ENCODE measurements around the gene FRMD5.

Gene FRMD5

DNA sequence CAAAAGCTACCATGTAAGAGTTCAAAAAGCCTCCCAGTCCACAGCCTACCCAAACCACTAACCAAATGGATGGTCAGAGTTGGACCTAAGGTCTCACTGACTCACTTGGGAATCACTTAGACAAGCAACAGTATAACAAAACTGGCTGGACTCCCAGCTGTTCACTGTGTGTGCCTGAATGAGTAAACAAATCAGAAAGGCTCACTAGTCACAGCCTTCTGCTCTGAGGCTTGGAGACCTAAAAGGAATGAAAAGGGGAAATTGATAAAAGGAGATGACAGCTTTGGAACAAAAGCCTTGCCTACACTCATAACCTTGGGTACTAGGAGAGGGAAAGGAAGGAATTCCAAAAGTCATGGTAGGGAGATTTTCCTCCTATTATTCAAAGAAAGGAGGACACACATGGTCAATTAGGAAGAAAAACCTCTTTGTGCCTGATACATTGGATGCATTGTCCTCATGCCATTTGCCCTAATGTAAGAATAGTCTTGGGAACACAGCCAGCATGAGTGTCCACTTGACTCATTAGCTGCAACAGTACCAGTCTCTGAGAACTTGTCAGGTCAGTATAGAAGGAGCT lies 92.3 kb downstream of the FRMD5 start:
- H3K4me1 ChIP-seq (ENCODE audit: insufficient read depth, low read length) = no peaks in the 10 kb centered on the region
- no peak overlapping the region for H3K4me2 ChIP-seq (ENCODE audit: insufficient read depth, low read length)
- no peak overlapping the region for H2AFZ ChIP-seq (ENCODE audit: low read depth, low read length)
- H3K27ac ChIP-seq (ENCODE audit: low read length) = no peak overlapping the region
- H3K79me2 ChIP-seq (ENCODE audit: insufficient read depth, low read length) = no peaks in the 10 kb centered on the region
- H3K9me3 ChIP-seq (ENCODE audit: insufficient read depth, low read length, severe bottlenecking) = no peaks in the 10 kb centered on the region
- no peak overlapping the region for H3K9ac ChIP-seq (ENCODE audit: low read depth, low read length)
- H3K36me3 ChIP-seq (ENCODE audit: insufficient read depth, low read length) = no peaks in the 10 kb centered on the region
- TF ChIP-seq EZH2 (IDR thresholded peaks at IDR 0.05; ENCODE audit: borderline replicate concordance, low read depth, low read length, severe bottlenecking) = no peak
- TF ChIP-seq, protein P1, sequence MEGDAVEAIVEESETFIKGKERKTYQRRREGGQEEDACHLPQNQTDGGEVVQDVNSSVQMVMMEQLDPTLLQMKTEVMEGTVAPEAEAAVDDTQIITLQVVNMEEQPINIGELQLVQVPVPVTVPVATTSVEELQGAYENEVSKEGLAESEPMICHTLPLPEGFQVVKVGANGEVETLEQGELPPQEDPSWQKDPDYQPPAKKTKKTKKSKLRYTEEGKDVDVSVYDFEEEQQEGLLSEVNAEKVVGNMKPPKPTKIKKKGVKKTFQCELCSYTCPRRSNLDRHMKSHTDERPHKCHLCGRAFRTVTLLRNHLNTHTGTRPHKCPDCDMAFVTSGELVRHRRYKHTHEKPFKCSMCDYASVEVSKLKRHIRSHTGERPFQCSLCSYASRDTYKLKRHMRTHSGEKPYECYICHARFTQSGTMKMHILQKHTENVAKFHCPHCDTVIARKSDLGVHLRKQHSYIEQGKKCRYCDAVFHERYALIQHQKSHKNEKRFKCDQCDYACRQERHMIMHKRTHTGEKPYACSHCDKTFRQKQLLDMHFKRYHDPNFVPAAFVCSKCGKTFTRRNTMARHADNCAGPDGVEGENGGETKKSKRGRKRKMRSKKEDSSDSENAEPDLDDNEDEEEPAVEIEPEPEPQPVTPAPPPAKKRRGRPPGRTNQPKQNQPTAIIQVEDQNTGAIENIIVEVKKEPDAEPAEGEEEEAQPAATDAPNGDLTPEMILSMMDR (IDR thresholded peaks at IDR 0.05; ENCODE audit: borderline replicate concordance, extremely low read depth, low read length, poor library complexity, severe bottlenecking) = no peak
- H4K20me1 ChIP-seq (ENCODE audit: insufficient read depth, low read length) = no peaks in the 10 kb centered on the region
- ATAC-seq (ENCODE audit: insufficient read depth, low read depth) = no peak
- H3K27me3 ChIP-seq (ENCODE audit: insufficient read depth, low read length, poor library complexity) = peaks cover 9% of the 10 kb centered on the region
- no peak for DNase-seq
- H3K4me3 ChIP-seq (ENCODE audit: low read depth in 1 of 2, low read length in 2 of 2) = no peak overlapping the region

DNA sequence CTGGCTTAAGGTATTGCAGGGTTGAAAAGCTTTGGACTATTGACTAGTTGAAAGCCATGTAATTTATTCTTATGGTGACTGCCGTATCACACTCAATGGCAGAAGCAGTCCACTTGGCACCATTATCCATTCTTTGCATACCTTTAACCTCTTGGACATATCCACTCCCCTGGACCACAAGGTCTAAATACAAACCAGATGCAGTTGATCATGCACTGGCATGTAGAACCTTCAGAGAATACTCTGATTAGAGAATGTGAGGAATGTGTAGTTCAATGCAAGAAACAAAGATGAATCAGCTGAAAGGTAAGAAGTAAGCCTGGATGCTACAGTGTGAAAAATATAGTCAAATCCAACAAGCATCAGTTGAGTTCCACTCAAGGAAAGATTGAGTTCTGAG lies 93.1 kb downstream of the FRMD5 start:
- no peak for DNase-seq
- Histone ChIP-seq H3K4me1 (ENCODE audit: insufficient read depth, low read length) (no peaks in the 10 kb centered on the region), H3K27me3 (ENCODE audit: insufficient read depth, low read length, poor library complexity) (peaks cover 12% of the 10 kb centered on the region), H2AFZ (ENCODE audit: low read depth, low read length) (no peak overlapping the region), H4K20me1 (ENCODE audit: insufficient read depth, low read length) (no peaks in the 10 kb centered on the region), H3K9me3 (ENCODE audit: insufficient read depth, low read length, severe bottlenecking) (no peaks in the 10 kb centered on the region), H3K4me3 (ENCODE audit: low read depth in 1 of 2, low read length in 2 of 2) (no peak overlapping the region), H3K36me3 (ENCODE audit: insufficient read depth, low read length) (no peaks in the 10 kb centered on the region), H3K4me2 (ENCODE audit: insufficient read depth, low read length) (no peak overlapping the region), H3K9ac (ENCODE audit: low read depth, low read length) (no peak overlapping the region), H3K79me2 (ENCODE audit: insufficient read depth, low read length) (no peaks in the 10 kb centered on the region), H3K27ac (ENCODE audit: low read length) (no peak overlapping the region)
- no peak for ATAC-seq (ENCODE audit: insufficient read depth, low read depth)
- TF ChIP-seq, protein P1 (IDR thresholded peaks at IDR 0.05; ENCODE audit: borderline replicate concordance, extremely low read depth, low read length, poor library complexity, severe bottlenecking) = no peak
- no peak for TF ChIP-seq EZH2 (IDR thresholded peaks at IDR 0.05; ENCODE audit: borderline replicate concordance, low read depth, low read length, severe bottlenecking)

DNA sequence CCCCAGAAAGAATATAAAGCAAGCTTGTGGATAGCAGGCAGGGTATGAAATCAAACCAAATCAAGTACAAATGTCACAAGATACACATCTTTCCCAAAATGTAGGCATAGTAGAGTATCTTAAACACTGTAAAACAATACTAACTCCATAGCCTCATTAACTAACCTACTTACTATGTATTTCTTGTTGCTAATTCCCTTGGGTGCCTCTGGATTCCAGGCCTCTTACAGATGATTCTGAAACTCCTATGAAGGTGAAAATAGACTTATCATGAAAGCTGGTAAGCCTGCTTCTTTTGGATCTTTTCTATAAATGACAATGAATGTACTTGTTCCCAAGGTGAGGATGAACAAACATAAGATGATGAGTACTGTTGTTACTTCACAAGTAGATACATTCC lies 93.8 kb downstream of the FRMD5 start:
- Histone ChIP-seq H3K4me1 (ENCODE audit: insufficient read depth, low read length) (no peaks in the 10 kb centered on the region), H3K4me2 (ENCODE audit: insufficient read depth, low read length) (no peak overlapping the region), H3K36me3 (ENCODE audit: insufficient read depth, low read length) (no peaks in the 10 kb centered on the region), H3K27ac (ENCODE audit: low read length) (no peak overlapping the region), H3K4me3 (ENCODE audit: low read depth in 1 of 2, low read length in 2 of 2) (no peak overlapping the region), H4K20me1 (ENCODE audit: insufficient read depth, low read length) (no peaks in the 10 kb centered on the region), H3K79me2 (ENCODE audit: insufficient read depth, low read length) (no peaks in the 10 kb centered on the region), H2AFZ (ENCODE audit: low read depth, low read length) (no peak overlapping the region), H3K9me3 (ENCODE audit: insufficient read depth, low read length, severe bottlenecking) (no peaks in the 10 kb centered on the region), H3K9ac (ENCODE audit: low read depth, low read length) (no peak overlapping the region), H3K27me3 (ENCODE audit: insufficient read depth, low read length, poor library complexity) (peaks cover 15% of the 10 kb centered on the region)
- ATAC-seq (ENCODE audit: insufficient read depth, low read depth) (no peak), DNase-seq (no peak)
- TF ChIP-seq, protein P1 (IDR thresholded peaks at IDR 0.05; ENCODE audit: borderline replicate concordance, extremely low read depth, low read length, poor library complexity, severe bottlenecking) = no peak
- TF ChIP-seq EZH2 (IDR thresholded peaks at IDR 0.05; ENCODE audit: borderline replicate concordance, low read depth, low read length, severe bottlenecking) = no peak
